GM21717 (cell line): ENCODE measurements around the gene ARSB.
A peak's percentile ranks its signal among the peaks of the same experiment; 100 is the strongest.
"Not testable (repeated sequence)": the region's sequence is repeated elsewhere in the genome, so short reads cannot be mapped to it uniquely, and the experiment has no call there.

Experiments used
- ATAC-seq: cut with Tn5 transposase; IDR thresholded peaks from one replicate; pipeline ENCODE4 v1.9.1; 2021; ENCODE audit warnings: mild to moderate bottlenecking, moderate library complexity; ENCODE audit not compliant: unreplicated experiment

Gene ARSB

GRCh38 chr5:78907255-78907891, 77.7 kb downstream of the ARSB start:
- ATAC-seq = no peak

GRCh38 chr5:78905084-78905938, 79.8 kb downstream of the ARSB start:
- peak; percentile 67 for ATAC-seq

DNA sequence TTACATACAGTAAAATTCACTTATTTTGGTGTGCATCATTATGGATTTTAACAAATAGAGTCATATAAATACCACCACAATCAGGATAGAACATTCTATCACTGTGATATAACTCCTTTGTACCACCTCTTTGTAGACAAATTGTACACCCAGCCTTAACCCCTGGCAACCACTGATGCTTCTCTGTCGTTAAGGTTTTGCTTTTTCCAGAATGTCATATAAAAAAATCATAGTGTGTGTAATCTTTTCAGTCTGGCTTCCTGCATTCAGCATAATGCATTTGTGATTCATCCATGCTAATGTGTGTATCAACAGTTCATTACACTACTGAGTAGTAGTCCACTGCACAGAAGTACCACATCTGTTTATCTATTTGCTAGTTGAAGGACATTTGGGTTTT, 81.2 kb downstream of the ARSB start:
- no peak for ATAC-seq

GRCh38 chr5:78903353-78903752, 81.8 kb downstream of the ARSB start:
- no peak for ATAC-seq

DNA sequence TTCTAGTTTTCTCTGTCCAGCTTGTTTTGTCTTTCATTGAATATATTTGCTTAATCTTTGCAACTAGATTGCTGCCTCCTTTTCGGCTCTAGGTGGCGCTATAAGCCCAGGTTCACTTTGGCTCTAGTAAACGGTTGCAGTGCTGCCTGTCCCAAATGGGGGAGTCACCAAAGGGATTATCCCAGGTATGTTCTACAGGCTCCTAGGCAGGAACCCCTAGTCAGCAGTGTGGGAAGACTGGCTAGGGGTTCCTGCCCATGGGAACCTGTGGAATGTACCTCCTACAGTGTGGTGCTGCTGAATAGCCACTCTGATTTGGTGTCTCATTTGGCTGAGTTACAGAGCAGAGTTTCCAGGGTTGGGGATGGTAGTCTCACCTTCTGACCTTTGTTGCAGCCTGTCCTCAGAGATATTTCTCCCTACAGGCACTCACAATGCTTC, 85.2 kb downstream of the ARSB start:
- no peak for ATAC-seq

GRCh38 chr5:78896132-78896531, 89.0 kb downstream of the ARSB start:
- ATAC-seq = no peak

DNA sequence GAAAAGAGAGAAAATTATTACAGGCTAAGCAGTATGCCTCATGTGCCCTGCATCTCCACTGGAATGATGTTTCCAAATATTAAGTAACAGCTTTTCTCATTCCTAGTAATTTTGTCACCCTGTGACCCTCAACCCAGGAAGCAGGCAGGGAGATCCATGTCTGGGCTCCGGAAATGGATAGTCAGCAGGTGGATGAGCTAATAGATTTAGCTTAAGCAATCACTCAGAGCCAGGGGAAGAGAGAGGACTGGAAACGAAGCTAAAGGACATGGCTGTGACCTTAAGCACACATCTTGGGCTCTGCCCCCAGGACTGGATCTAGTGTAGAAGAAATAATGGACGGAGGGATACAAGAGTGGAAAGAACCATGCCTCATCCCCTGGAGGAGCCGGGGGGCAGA, 89.5 kb downstream of the ARSB start:
- ATAC-seq = no peak

DNA sequence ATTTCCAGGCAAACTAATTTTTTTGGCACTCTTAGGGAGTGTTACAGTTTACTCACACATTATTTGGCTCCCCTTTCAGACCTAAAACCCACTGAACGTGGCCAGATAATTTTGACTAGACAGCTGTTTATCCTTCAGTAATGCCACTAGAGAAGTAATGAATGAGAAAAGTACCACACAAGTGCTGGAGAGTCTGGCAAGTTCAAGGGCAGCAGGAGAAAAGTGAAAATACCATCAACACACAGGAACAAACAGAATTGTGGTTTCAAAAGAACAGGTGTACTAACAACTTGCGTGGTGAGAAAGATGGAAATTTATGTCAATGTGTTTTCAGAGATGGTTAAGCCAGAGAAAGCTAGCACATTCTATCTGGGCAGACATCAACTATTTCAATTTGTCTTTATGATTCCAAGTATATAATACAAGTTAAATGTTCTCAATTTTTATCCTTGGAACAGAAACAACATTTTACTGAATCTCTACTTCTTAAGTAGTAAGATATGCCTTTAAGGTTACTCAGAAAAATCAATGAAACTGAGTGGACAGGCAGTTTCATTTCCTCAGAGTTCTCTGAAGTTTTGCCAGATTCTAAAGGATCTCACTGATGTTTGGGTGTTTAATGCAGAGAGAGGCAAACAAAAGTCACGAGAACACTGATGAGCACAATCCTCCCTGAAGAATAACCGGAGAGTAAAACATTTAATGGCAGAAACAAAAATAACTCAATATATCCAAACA, 91.0 kb downstream of the ARSB start:
- ATAC-seq = no peak

- ATAC-seq = no peak
These were observed 94.3 kb downstream of the ARSB start for GRCh38 chr5:78890667-78891379.

- no peak for ATAC-seq
These were observed 95.6 kb downstream of the ARSB start for GRCh38 chr5:78889369-78890140.

GRCh38 chr5:78888580-78889368, 96.3 kb downstream of the ARSB start:
- ATAC-seq = no peak

DNA sequence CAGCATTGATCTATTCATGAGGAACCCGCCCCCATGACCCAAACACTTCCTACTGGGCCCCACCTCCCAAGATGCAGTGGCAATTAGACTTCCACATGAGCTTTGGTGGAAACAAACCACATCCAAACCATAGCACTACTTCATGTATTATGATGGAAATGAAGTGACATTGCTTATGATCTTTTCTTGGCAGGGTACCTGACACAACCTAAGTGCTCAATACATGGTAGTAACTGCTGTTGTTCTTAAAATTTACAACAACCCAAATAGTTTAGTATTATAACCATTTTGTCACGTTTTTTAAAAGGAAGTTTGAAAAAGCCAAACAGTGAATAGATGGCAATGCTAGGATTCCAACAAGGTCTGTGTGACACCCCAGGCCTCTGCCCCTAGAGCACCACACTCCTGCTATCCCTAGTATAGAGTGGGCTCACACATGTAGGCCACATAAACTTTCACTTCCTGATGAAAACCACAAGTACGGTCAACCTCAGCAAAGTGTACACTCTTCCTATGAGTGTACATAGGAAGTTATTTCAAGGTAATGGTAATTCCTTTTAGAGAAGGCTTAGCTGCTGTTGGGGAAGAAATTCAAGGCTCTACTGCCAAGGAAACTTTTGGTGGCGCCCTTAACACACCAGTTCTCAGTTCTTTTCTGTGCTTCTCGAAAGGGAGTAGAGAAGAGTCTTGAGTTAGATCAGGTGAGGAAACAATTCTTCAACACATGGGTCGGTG, 97.6 kb downstream of the ARSB start:
- ATAC-seq = peak; percentile 97

DNA sequence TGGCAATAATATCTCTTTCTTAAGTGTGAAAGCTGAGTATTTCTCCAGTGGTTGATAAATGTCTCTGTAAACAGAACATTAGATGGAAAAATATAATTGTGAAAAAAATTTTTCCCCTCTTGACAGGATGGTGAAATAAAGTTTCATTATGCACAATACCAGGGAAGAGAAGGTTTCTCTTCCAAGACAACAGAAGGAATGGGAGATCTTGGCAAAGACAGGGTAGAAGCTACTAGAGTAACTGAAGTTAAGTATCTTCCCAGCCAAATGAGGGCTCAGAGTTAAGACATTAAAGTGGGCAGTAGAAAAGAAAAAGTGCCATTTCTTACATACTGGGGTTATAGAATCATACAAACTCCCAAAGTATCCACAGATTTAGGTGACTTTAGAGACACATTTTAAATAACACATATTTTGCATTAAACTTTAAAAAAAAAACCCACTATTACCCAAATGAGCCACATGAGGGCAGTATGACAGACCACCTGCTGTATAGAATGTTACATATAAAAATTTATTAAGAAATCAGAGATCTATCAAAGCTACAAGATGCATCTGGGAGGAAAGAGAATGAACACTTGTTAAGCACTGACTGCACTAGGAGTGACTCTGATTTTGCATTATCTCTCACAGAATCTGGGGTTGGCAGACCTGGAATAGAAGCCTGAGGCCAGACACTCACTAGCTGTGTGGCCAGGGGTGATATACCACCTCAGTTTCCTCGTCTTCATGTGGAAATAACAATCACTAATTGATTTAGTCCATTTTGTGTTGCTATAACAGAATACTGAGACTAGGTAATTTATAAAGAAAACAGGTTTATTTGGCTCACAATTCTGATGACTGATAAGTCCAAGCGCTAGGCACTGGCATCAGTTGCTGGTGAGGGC, 98.5 kb downstream of the ARSB start:
- no peak for ATAC-seq

GRCh38 chr5:78881884-78882283, 103.2 kb downstream of the ARSB start:
- no peak for ATAC-seq

- no peak for ATAC-seq
These were observed 105.6 kb downstream of the ARSB start for GRCh38 chr5:78879516-78879915.

DNA sequence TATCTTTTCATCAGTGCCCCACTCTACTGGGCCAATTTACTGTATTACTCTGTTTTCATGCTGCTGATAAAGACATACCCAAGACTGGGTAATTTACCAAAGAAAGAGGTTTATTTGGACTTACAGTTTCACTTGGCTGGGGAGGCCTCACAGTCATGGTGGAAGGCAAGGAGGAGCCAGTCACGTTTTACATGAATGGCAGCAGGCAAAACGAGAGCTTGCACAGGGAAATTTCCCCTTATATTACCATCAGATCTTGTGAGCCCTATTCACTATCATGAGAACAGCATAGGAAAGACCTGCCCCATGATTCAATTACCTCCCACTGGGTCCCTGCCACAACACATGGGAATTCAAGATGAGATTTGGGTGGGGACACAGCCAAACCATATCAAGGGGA, 119.0 kb downstream of the ARSB start:
- not testable (repeated sequence) for ATAC-seq

GRCh38 chr5:78858364-78858763, 126.7 kb downstream of the ARSB start:
- no peak for ATAC-seq

DNA sequence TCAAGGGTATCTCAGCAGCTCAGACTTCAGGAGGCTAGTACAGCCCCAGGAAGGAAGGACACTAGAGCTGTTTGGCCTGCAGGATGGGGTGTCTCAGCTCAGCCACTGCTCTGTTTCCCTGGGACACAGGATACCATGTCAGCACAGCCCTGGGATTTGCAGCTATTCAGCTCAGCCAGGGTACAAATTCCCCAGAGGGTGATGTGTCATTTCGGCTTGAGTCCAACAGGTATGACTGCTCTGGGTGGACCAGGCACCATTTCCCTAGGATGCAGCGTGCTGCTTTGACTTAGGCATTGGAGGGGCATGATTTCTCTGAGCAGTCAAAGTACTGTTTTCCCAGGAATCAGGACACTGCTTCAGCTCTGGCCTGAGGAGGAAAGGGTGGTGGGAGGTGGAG, 130.1 kb downstream of the ARSB start:
- no peak for ATAC-seq
